Cardiac muscle cell (in vitro differentiated cells and primary cell): ENCODE measurements around the gene DCTN1. TPM values are rescaled to one million over a fixed set of nuclear protein-coding genes. Genes with fewer than 3 reads are reported as not detected.
A peak's percentile ranks its signal among the peaks of the same experiment; 100 is the strongest.

Source experiments
- DNase-seq, 2 donors: peaks; one replicate each; pipeline versions ENCODE4 v3.0.0 to v3.0.0-alpha.2; 2010 to 2017; ENCODE audit warnings: low read depth in 1 of 2, low spot score in 1 of 2
- H3K27ac ChIP-seq: fragments of 200-600 bp; sonication (generic); 2 replicates; pipeline ENCODE4 v1.5.1; 2016
- H3K27me3 ChIP-seq: fragments of 200-600 bp; sonication (generic); 2 replicates; pipeline ENCODE4 v1.6.0; 2016; ENCODE audit warnings: control low read depth
- H3K36me3 ChIP-seq: fragments of 200-600 bp; sonication (generic); 2 replicates; pipeline ENCODE4 v1.5.1; 2016; ENCODE audit warnings: control low read depth
- H3K4me1 ChIP-seq: fragments of 200-600 bp; sonication (generic); 2 replicates; pipeline ENCODE4 v1.8.1; 2017; ENCODE audit warnings: low read depth, mild to moderate bottlenecking, mixed run types
- H3K4me3 ChIP-seq: fragments of 200-600 bp; sonication (generic); 2 replicates; pipeline ENCODE4 v1.5.1; 2016; ENCODE audit warnings: mild to moderate bottlenecking
- H3K9me3 ChIP-seq: fragments of 200-600 bp; sonication (generic); 2 replicates; pipeline ENCODE4 v1.5.1; 2017; ENCODE audit warnings: low read depth, mild to moderate bottlenecking, control low read depth
- polyA plus RNA-seq: library from polyadenylated mRNA; unstranded; fragments of >200 nt; fragmentation: Nextera tagmentation; extraction: Ambion mirVana; gene quantifications from 2 replicates; pipeline ENCODE4 v1.2.1, GENCODE V29; 2016
- total RNA-seq: library from RNA; depleted of rRNA; stranded (reverse); fragments of >200 nt; gene quantifications from 2 replicates; pipeline ENCODE4 v1.2.3, GENCODE V29; 2016
- TF ChIP-seq, protein P1 (sequence below): IDR thresholded peaks from 2 replicates; pipeline ENCODE4 v1.5.1; 2012; ENCODE audit warnings: low read depth, mild to moderate bottlenecking, low read length

The DCTN1 gene
- total RNA-seq (130 and 156 TPM in 2 replicates), polyA plus RNA-seq (164 and 178 TPM in 2 replicates)

DNA sequence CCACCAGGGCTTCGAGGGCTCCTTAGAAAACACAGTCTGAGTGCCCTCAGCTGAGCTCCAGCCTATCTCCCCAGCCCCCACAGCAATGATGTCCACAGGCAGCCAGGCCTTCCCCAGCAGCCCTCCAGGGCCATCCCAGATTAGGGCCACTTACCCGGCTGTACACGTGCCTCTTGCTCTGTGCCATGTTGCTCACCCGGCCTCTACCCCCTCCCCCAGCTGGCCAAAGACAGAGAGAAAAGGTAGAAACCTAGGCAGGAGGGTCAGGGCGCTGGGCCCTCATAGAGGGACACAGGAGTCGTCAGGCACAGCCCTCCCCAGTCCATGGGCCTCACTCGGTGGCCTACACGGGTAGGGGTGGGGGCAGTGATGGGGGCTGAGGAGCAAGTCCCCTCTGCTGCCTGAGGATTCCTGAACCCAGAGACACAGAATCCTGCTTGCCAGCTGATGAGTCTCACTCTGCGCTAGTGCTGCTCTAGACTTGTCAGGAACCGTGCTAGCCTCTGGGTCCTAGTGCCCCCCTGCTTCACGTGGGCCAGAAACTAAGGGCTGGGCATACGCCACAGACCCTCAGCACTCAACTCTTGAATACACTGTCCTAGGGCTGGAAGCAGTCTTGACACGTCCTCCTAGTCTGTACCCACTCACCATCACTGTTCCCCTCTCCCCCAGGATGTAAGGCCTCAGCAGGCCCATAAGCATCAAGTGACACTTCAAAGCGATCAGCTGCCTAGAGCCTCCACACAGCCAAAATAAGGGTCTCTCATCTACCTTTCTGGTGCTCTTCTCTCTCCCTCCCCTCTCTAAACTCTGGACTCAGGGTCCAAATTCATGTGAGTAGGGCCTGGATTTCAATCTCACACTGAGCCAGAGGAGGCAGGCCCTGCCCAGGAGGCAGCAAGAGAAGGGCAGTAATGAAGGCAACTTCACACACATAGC, at the start of gene DCTN1:
Gene DCTN1 (minus strand): TSS at position 461 of the 939 bp plus-strand sequence. CDS start 274 bp downstream, at position 187.
- Histone ChIP-seq H3K27ac (peak within 1 kb of the TSS; percentile 89), H3K4me3 (peak within 1 kb of the TSS; percentile 31), H3K27me3 (no peaks in the 10 kb centered on the region), H3K9me3 (no peaks in the 10 kb centered on the region), H3K36me3 (peaks cover 9% of the 10 kb centered on the region), H3K4me1 (peaks cover 43% of the 10 kb centered on the region)
- TF ChIP-seq, protein P1, sequence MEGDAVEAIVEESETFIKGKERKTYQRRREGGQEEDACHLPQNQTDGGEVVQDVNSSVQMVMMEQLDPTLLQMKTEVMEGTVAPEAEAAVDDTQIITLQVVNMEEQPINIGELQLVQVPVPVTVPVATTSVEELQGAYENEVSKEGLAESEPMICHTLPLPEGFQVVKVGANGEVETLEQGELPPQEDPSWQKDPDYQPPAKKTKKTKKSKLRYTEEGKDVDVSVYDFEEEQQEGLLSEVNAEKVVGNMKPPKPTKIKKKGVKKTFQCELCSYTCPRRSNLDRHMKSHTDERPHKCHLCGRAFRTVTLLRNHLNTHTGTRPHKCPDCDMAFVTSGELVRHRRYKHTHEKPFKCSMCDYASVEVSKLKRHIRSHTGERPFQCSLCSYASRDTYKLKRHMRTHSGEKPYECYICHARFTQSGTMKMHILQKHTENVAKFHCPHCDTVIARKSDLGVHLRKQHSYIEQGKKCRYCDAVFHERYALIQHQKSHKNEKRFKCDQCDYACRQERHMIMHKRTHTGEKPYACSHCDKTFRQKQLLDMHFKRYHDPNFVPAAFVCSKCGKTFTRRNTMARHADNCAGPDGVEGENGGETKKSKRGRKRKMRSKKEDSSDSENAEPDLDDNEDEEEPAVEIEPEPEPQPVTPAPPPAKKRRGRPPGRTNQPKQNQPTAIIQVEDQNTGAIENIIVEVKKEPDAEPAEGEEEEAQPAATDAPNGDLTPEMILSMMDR: no peak
- DNase-seq: peak; percentile 69 to 78

DNA sequence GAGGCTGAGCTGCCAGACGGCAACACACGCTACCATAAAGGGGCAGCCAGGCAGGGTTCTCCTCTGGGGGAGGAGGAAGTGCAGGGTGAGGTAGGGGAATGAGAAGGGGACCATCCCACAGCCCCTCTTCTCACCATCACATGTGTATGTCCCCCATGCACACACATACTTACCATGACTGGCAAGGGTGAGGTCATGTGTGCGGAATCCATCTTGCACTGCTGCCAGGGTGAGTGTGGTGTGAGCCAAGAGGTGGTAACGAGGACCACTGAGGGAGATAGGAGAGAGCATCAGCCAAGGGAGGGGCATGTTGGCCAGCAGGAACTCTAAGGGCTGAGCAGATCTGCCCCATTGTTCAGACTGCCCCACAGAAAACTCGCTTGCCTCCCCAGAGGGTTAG, 48.6 kb upstream of the DCTN1 start:
- no peaks in the 10 kb centered on the region for H3K27me3 ChIP-seq
- no peak for DNase-seq
- H3K4me3 ChIP-seq: no peak overlapping the region
- TF ChIP-seq, protein P1: no peak
- no peaks in the 10 kb centered on the region for H3K9me3 ChIP-seq
- H3K27ac ChIP-seq: no peak overlapping the region
- peaks cover 38% of the 10 kb centered on the region for H3K36me3 ChIP-seq
- H3K4me1 ChIP-seq: no peaks in the 10 kb centered on the region

DNA sequence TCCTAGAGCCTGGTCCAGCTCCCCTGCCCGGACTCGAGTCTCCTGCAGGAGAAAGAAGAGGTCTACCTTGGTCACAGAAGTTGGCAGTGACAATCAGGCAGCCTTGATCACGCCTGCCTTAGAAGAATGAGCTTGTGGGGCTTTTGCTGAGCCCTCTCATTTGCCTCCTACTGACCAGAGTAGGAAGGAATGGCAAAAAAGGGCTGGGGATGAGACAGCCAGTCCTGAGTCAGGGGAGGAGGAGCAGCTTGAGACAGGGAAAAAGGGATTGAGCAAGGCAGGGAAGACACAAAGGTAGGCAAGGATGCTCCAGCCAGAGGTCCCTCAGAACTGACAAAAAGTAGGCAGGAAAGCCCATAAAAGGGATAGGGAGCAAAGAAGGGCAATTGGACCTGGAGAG, 47.4 kb upstream of the DCTN1 start:
- Histone ChIP-seq H3K27ac (no peak overlapping the region), H3K27me3 (no peaks in the 10 kb centered on the region), H3K36me3 (peaks cover 38% of the 10 kb centered on the region), H3K4me3 (no peak overlapping the region), H3K9me3 (no peaks in the 10 kb centered on the region), H3K4me1 (no peaks in the 10 kb centered on the region)
- DNase-seq: no peak
- TF ChIP-seq, protein P1: no peak

DNA sequence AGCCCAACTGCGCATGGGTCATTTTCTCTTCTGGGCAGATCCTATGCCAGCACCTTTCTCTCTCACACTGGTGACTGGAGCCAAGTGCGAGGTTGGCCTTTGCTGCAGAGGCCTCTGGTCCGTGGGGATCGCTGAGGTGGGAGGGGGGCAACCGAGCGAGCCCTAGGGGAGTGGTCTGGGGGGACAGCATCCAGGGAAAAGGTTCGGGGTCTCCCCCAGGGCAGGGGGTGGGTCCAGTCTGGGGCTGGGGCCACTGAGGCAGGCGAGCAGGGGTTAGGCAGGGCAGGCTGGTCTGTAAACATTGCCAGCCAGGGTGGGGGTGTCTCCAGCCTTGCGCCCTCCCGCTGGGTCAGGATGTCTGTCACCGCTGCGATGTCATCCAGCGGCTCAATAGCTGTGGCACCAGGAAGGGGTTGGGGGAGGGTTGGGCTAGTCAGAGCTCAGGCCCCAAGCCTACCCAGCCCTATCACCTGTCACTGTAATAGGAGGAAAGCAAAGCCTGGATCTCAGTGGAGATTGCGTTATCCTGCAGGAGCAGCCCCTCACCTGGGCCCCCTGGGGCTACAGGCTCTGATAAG, 46.2 kb upstream of the DCTN1 start:
- H3K4me3 ChIP-seq: no peak overlapping the region
- H3K36me3 ChIP-seq: peaks cover 27% of the 10 kb centered on the region
- no peaks in the 10 kb centered on the region for H3K27me3 ChIP-seq
- TF ChIP-seq, protein P1: no peak
- no peaks in the 10 kb centered on the region for H3K4me1 ChIP-seq
- no peak for DNase-seq
- H3K9me3 ChIP-seq: no peaks in the 10 kb centered on the region
- peak overlapping the region; percentile 72 for H3K27ac ChIP-seq

DNA sequence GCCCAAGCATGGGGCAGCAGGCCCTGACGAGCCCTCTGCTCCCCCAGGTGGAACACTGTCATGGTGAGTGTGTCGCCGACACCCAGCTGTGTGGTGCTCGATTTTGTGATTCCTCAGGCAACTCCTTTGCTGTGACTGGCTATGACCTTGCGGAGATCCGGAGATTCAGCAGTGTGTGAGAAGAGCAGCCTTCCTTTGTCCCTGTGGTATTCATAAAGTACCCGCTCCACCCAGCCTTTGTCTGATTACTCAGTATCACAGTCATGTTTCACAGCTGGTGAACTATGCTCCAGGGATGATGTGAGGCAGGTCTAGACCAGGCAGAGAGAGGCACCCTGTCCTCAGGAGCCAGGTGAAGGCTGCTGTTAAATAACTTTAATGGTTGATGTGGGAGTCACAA, 45.4 kb upstream of the DCTN1 start:
- DNase-seq: no peak
- peaks cover 27% of the 10 kb centered on the region for H3K36me3 ChIP-seq
- peak overlapping the region; percentile 72 for H3K27ac ChIP-seq
- no peaks in the 10 kb centered on the region for H3K27me3 ChIP-seq
- no peaks in the 10 kb centered on the region for H3K9me3 ChIP-seq
- H3K4me1 ChIP-seq: no peaks in the 10 kb centered on the region
- TF ChIP-seq, protein P1: no peak
- no peak overlapping the region for H3K4me3 ChIP-seq
